CD4-positive, alpha-beta T cell (primary cell): ENCODE data around the gene USP35. TPM values are rescaled to one million over a fixed set of nuclear protein-coding genes. Genes with fewer than 3 reads are reported as not detected.

ENCODE experiments used
- ATAC-seq: fragments of 200-7000 bp; cut with Tn5 transposase; one replicate; pipeline ENCODE4 v1.10.0; 2022; ENCODE audit warnings: mild to moderate bottlenecking; ENCODE audit not compliant: poor library complexity
- CTCF ChIA-PET: fragments of 350-600 bp; sonication (Branson Sonifier 250); formaldehyde crosslinking; loops from one replicate; lab custom pipeline; 2021; ENCODE audit warnings: antibody characterized with exemption, inconsistent platforms; lab: Charles Lee
- POLR2A ChIA-PET: fragments of 350-600 bp; sonication (Branson Sonifier 250); formaldehyde crosslinking; loops from one replicate; lab custom pipeline; 2021; ENCODE audit warnings: antibody characterized with exemption, inconsistent platforms; lab: Charles Lee
- DNase-seq, 14 experiments: peaks; one replicate each; pipeline ENCODE4 v3.0.0-alpha.2; 2013 to 2020; ENCODE audit warnings: mixed read lengths in 2 of 14
- H3K27ac ChIP-seq, 2 donors: one replicate each; pipeline versions ENCODE4 v1.5.1 to v1.7.0; 2013; ENCODE audit warnings: low read length in 2 of 2, low read depth in 1 of 2, mild to moderate bottlenecking in 1 of 2
- H3K27me3 ChIP-seq, 2 experiments: 1 replicate in 1 of 2; 2 replicates in 1 of 2; pipeline versions ENCODE4 v1.6.1 to v1.7.0; 2013; ENCODE audit warnings: low read length in 2 of 2, control low read depth in 1 of 2, mild to moderate bottlenecking in 1 of 2, moderate library complexity in 1 of 2; ENCODE audit not compliant: insufficient read depth in 2 of 2, control insufficient read depth in 1 of 2
- H3K36me3 ChIP-seq: one replicate; pipeline ENCODE4 v1.6.1; 2013; ENCODE audit warnings: low read length, control low read depth; ENCODE audit not compliant: insufficient read depth
- H3K4me1 ChIP-seq: one replicate; pipeline ENCODE4 v1.6.1; 2013; ENCODE audit warnings: low read length, control low read depth; ENCODE audit not compliant: insufficient read depth
- H3K4me3 ChIP-seq: one replicate; pipeline ENCODE4 v1.5.1; 2013; ENCODE audit warnings: mild to moderate bottlenecking, low read length, moderate library complexity
- H3K9me3 ChIP-seq, 2 experiments: 1 replicate in 1 of 2; 2 replicates in 1 of 2; pipeline versions ENCODE4 v1.6.1 to v1.7.0; 2013; ENCODE audit warnings: low read length in 2 of 2, mild to moderate bottlenecking in 2 of 2, control low read depth in 1 of 2, moderate library complexity in 1 of 2; ENCODE audit not compliant: control insufficient read depth in 1 of 2, insufficient read depth in 1 of 2
- H3K27ac Mint-ChIP-seq: one replicate; pipeline ENCODE4 v1.8.0; 2020; ENCODE audit warnings: mixed read lengths
- H3K27me3 Mint-ChIP-seq: one replicate; pipeline ENCODE4 v1.8.0; 2021; ENCODE audit warnings: mixed read lengths
- H3K36me3 Mint-ChIP-seq: one replicate; pipeline ENCODE4 v1.8.0; 2021; ENCODE audit warnings: low read depth, mixed read lengths
- H3K4me1 Mint-ChIP-seq: one replicate; pipeline ENCODE4 v1.8.0; 2021; ENCODE audit warnings: low read depth, mixed read lengths
- H3K4me3 Mint-ChIP-seq: one replicate; pipeline ENCODE4 v1.8.0; 2020; ENCODE audit warnings: mild to moderate bottlenecking, mixed read lengths
- H3K9me3 Mint-ChIP-seq: one replicate; pipeline ENCODE4 v1.8.0; 2020; ENCODE audit warnings: mixed read lengths
- intact Hi-C, 2 experiments: fragments of 100-400 bp; cut with DNase I in 1 of 2; cut with micrococcal nuclease in 1 of 2; formaldehyde crosslinking; loops; one replicate each; pipeline versions ENCODE4 v1.15.1 to v1.9.0; 2023 to 2025; cut with DNase I, micrococcal nuclease
- total RNA-seq, 174 experiments: library from RNA in 2 of 174; stranded (reverse) in 2 of 174; gene quantifications; one replicate each; pipeline ENCODE4 v1.2.3 and lab custom pipeline; 2021 to 2026
- TF ChIP-seq, protein P1 (sequence below): fragments of 200-600 bp; IDR thresholded peaks from one replicate; pipeline ENCODE4 v1.8.0; 2022; ENCODE audit warnings: antibody characterized with exemption, mild to moderate bottlenecking

USP35 gene
- total RNA-seq, 2 experiments from 2014 or later, result 29.2 to 33.1 TPM

DNA sequence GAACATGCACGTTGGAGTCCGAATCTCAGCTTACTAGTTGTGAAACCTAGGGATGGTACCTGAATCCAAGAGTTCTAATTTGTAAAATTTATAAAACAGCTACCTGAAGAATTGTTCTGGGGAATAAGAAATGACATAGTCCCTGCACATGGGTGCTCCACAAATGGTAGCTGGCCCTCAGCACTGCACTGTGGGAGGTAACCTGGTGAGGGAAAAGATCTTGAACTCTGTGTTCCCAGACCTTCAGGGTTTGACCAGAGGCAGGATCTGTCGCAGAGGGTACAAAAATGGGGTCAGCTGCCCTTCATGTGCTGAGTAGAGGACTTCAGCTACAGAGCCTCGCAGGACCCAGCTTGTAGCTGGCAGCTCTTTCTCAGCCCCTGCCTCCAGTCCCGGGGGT, 73.5 kb downstream of the USP35 start:
- Histone ChIP-seq H3K36me3 (no peaks in the 10 kb centered on the region), H3K4me3 (no peak overlapping the region), H3K27ac (no peak overlapping the region), H3K9me3 (no peaks in the 10 kb centered on the region), H3K4me1 (no peaks in the 10 kb centered on the region), H3K27me3 (no peaks in the 10 kb centered on the region)
- ATAC-seq (no peak), DNase-seq (no peak)
- H3K9me3 Mint-ChIP-seq, result no peaks in the 10 kb centered on the region
- intact Hi-C loops, result loop anchor here in 1 of 2 experiments (5.0 kb wide), 1 partner anchor 85 kb away; no protein-coding TSS in a partner anchor
- ChIA-PET CTCF (interaction anchor here (2.2 kb wide), 1 partner anchor 12 kb away, joined by 6 read pairs; no protein-coding TSS in a partner anchor), POLR2A (no interaction called here)
- no peaks in the 10 kb centered on the region for H3K4me1 Mint-ChIP-seq
- no peaks in the 10 kb centered on the region for H3K36me3 Mint-ChIP-seq
- H3K27ac Mint-ChIP-seq, result no peak overlapping the region
- no peaks in the 10 kb centered on the region for H3K27me3 Mint-ChIP-seq
- TF ChIP-seq, protein P1, sequence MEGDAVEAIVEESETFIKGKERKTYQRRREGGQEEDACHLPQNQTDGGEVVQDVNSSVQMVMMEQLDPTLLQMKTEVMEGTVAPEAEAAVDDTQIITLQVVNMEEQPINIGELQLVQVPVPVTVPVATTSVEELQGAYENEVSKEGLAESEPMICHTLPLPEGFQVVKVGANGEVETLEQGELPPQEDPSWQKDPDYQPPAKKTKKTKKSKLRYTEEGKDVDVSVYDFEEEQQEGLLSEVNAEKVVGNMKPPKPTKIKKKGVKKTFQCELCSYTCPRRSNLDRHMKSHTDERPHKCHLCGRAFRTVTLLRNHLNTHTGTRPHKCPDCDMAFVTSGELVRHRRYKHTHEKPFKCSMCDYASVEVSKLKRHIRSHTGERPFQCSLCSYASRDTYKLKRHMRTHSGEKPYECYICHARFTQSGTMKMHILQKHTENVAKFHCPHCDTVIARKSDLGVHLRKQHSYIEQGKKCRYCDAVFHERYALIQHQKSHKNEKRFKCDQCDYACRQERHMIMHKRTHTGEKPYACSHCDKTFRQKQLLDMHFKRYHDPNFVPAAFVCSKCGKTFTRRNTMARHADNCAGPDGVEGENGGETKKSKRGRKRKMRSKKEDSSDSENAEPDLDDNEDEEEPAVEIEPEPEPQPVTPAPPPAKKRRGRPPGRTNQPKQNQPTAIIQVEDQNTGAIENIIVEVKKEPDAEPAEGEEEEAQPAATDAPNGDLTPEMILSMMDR, result no peak
- no peak overlapping the region for H3K4me3 Mint-ChIP-seq

DNA sequence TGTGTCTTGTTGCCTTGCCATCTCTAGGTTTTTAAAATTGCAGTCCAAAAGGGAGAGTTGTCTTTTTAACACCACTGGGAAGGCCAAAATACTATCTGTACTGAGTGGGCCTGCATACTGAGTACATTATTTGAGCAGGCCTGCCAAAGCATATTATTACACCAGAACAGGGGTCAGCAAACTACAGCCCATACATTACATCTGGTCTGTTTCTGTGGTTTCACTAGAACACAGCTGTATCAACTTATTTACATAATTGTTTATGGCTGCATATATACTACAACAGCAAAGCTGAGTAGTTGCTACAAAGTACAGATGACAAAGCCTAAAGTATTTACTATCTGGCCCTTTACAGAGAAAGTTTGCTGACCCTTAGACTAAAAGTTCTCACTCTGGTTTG, 74.0 kb downstream of the USP35 start:
- TF ChIP-seq, protein P1, result no peak
- intact Hi-C loops, result loop anchor here in 1 of 2 experiments (5.0 kb wide), 1 partner anchor 85 kb away; no protein-coding TSS in a partner anchor
- CTCF ChIA-PET, result interaction anchor here (2.2 kb wide), 1 partner anchor 13 kb away, joined by 6 read pairs; no protein-coding TSS in a partner anchor
- Histone ChIP-seq H3K4me1 (no peaks in the 10 kb centered on the region), H3K27ac (no peak overlapping the region), H3K36me3 (no peaks in the 10 kb centered on the region), H3K27me3 (no peaks in the 10 kb centered on the region), H3K4me3 (no peak overlapping the region), H3K9me3 (no peaks in the 10 kb centered on the region)
- no peak overlapping the region for H3K4me3 Mint-ChIP-seq
- H3K27ac Mint-ChIP-seq, result no peak overlapping the region
- ATAC-seq (no peak), DNase-seq (no peak)
- POLR2A ChIA-PET, result no interaction called here
- no peaks in the 10 kb centered on the region for H3K9me3 Mint-ChIP-seq
- no peaks in the 10 kb centered on the region for H3K27me3 Mint-ChIP-seq
- no peaks in the 10 kb centered on the region for H3K4me1 Mint-ChIP-seq
- H3K36me3 Mint-ChIP-seq, result no peaks in the 10 kb centered on the region

Other genes starting within 250 kb of the USP35 start
- gene INTS4, start 194.3 kb upstream of the USP35 start, total RNA-seq, result 10 to 100 TPM; 46.5 to 49.2 TPM
- gene KCTD14, start 165.6 kb upstream of the USP35 start, total RNA-seq, result under 1 TPM in 1 of 2 experiments, not detected in 1; 0.34 TPM
- gene THRSP, start 125.1 kb upstream of the USP35 start, total RNA-seq, result not detected
- gene NDUFC2, start 109.1 kb upstream of the USP35 start, total RNA-seq, result 10 to 100 TPM; 62.6 to 68.5 TPM
- gene ALG8, start 49.3 kb upstream of the USP35 start, total RNA-seq, result 10 to 100 TPM; 14.4 to 14.9 TPM
- gene KCTD21, start 293 bp upstream of the USP35 start, total RNA-seq, result 1 to 10 TPM; 3.5 to 6.5 TPM
- gene GAB2, start 228.9 kb downstream of the USP35 start, total RNA-seq, result 10 to 100 TPM; 10.7 to 11.9 TPM